Measurements from ENCODE around the gene NFIA.

NFIA gene

GRCh38 chr1:61182480-61182879 is 100.1 kb downstream of the NFIA start:
- no peak for DNase-seq (ENCODE audit: low read depth in 2 of 2)

GRCh38 chr1:61183471-61184039 is 101.2 kb downstream of the NFIA start:
- no peak for DNase-seq (ENCODE audit: low read depth in 2 of 2)

- no peak for DNase-seq (ENCODE audit: low read depth in 2 of 2)
These were observed 101.8 kb downstream of the NFIA start for GRCh38 chr1:61184040-61184713.

GRCh38 chr1:61184714-61185106 is 102.3 kb downstream of the NFIA start:
- DNase-seq (ENCODE audit: low read depth in 2 of 2): no peak

GRCh38 chr1:61186753-61187152 is 104.4 kb downstream of the NFIA start:
- DNase-seq (ENCODE audit: low read depth in 2 of 2): no peak

- DNase-seq (ENCODE audit: low read depth in 2 of 2): no peak
These were observed 105.2 kb downstream of the NFIA start for GRCh38 chr1:61187352-61188086.

GRCh38 chr1:61190153-61190552 is 107.8 kb downstream of the NFIA start:
- DNase-seq (ENCODE audit: low read depth in 2 of 2): no peak

- no peak for DNase-seq (ENCODE audit: low read depth in 2 of 2)
These were observed 108.5 kb downstream of the NFIA start for GRCh38 chr1:61190618-61191432.

- DNase-seq (ENCODE audit: low read depth in 2 of 2): no peak
These were observed 109.0 kb downstream of the NFIA start for GRCh38 chr1:61191433-61191720.

GRCh38 chr1:61192663-61193330 is 110.4 kb downstream of the NFIA start:
- no peak for DNase-seq (ENCODE audit: low read depth in 2 of 2)

GRCh38 chr1:61193808-61194207 is 111.4 kb downstream of the NFIA start:
- no peak for DNase-seq (ENCODE audit: low read depth in 2 of 2)

GRCh38 chr1:61198554-61198953 is 116.2 kb downstream of the NFIA start:
- no peak for DNase-seq (ENCODE audit: low read depth in 2 of 2)

GRCh38 chr1:61201035-61201434 is 118.7 kb downstream of the NFIA start:
- no peak for DNase-seq (ENCODE audit: low read depth in 2 of 2)

GRCh38 chr1:61202854-61203598 is 120.7 kb downstream of the NFIA start:
- no peak for DNase-seq (ENCODE audit: low read depth in 2 of 2)

GRCh38 chr1:61204528-61204927 is 122.2 kb downstream of the NFIA start:
- DNase-seq (ENCODE audit: low read depth in 2 of 2): no peak

GRCh38 chr1:61207416-61207815 is 125.1 kb downstream of the NFIA start:
- no peak for DNase-seq (ENCODE audit: low read depth in 2 of 2)

- no peak for DNase-seq (ENCODE audit: low read depth in 2 of 2)
These were observed 125.8 kb downstream of the NFIA start for GRCh38 chr1:61208172-61208571.

GRCh38 chr1:61208831-61209230 is 126.5 kb downstream of the NFIA start:
- DNase-seq (ENCODE audit: low read depth in 2 of 2): no peak

- DNase-seq (ENCODE audit: low read depth in 2 of 2): no peak
These were observed 128.2 kb downstream of the NFIA start for GRCh38 chr1:61210435-61211154.

GRCh38 chr1:61213245-61214011 is 131.1 kb downstream of the NFIA start:
- DNase-seq (ENCODE audit: low read depth in 2 of 2): no peak

Data from stimulated activated CD4-positive, alpha-beta T cell treated with anti-CD3 and anti-CD28 coated beads, Interleukin-4, amount 100 ng/mL, for 48 hours (primary cell).